Measurements from ENCODE around the gene MBLAC2. TPM values are rescaled to one million over a fixed set of nuclear protein-coding genes. Genes with fewer than 3 reads are reported as not detected.

Gene MBLAC2
- total RNA-seq, 1 experiment from 2014 or later, result 7.8 TPM

DNA sequence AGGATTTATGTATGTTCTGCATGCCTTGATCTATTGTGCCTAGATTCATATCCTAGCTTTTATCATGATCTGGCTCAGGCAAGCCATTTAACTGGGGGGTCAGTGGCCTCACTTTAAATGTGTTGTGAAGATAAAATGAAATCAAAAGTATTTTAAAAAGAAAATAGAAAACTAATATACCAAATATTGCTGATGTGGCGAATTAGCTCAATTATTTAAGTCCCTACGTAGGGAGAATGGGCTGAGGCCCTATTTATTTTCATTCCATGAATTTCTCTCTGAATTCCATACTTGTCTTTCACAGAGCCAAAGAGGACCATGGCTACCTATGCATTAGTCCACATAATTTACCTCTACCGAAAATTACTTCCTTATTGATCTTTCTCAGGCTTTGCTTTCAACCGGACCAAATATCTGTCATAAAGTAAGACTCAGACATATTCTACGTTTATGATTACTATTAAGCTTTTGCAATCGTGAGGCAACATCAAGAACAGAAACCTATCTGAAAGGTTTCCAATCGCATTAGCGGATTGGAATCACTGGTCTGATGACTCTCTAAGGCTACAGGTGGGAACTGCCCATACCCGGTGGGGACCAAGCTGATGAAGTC is 1.7 kb downstream of the MBLAC2 start:
- DNase-seq (ENCODE audit: extremely low read depth, low read depth), result no peak

DNA sequence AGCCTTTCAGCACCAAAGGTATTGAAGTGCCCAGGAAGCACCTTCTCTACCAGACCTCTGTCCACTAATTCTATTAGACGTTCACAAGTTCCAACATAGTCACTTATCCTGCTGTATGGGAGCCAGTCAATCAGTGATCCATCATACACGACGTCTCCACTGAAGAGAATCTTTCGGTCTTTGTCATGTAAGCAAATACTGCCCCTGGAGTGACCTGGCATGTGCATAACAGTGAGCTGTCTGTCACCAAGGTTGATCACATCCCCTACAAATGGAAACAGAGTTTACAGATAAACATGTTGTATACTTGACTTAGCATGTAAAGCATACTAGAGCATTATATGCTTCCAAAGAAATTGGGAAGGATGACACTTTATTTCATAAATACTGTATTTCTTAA is 13.3 kb downstream of the MBLAC2 start:
- DNase-seq (ENCODE audit: extremely low read depth, low read depth), result no peak

DNA sequence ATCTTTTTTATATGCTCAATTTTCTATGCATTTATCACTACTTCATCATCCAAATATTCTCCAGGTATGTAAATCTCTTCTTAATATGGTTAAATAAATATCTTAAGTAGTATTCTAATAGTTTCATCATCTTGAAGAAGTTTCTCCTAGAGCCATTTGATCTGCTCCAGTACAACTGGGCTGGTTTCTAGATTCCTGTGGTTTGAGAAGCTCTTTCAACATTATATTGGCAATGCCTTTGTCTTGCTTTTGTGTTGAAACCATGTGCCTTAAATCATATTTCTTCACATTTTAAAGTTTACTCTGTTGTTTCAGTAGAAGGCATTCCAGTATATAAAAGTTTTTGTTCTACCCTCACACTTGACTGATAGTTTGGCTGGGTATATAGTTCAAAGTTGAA is 27.6 kb downstream of the MBLAC2 start:
- no peak for DNase-seq (ENCODE audit: extremely low read depth, low read depth)

DNA sequence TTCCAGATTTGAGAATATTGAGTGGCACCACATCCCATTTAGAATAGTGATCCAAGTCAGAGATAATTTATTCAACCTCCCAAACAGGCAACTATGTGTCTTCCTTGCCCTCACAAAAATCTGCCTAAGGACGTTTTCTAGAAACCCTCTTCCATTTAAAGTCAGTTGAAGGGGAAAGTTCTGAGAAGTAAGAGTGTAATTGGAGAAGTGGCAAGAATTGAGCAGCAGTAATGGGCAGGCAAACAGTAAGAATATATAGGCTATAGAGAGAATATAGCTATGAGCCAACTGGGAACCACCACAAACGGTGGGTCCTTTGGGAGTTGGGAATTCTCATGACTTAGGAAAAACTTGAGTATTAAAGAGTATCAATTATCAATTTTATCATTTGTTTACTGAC is 33.9 kb downstream of the MBLAC2 start:
- no peak for DNase-seq (ENCODE audit: extremely low read depth, low read depth)

GRCh38 chr5:90438100-90438499 is 36.5 kb downstream of the MBLAC2 start:
- no peak for DNase-seq (ENCODE audit: extremely low read depth, low read depth)

- no peak for DNase-seq (ENCODE audit: extremely low read depth, low read depth)
Observed at GRCh38 chr5:90437663-90438062, 36.9 kb downstream of the MBLAC2 start.

DNA sequence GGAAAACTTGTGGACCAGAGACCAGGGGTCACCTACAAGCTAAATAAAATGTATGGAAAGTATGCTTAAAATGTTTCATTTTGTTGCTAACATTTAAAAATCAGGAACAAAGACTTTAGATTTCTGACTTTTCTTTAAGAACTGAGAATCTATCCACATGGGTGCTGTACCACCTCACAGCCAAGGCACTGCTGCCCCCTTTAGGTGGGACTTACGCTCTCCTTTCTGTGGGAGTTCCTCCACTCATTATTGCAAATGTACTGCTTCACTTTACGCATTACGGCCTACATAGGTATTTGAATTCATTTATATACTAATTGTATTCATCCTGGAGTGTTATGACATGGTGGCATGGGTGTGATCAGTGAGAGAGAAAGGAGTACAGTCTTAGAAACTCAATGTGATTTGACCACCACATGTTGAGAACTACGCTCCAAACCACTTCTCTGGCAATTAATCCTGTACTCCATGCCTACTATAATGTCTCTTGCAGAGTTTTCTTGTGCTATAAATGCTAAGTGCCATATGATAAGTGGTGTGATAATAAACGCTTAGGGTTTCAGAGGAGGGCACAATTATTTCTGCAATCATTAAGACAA is 40.4 kb downstream of the MBLAC2 start:
- DNase-seq (ENCODE audit: extremely low read depth, low read depth), result peak; percentile 56

- no peak for DNase-seq (ENCODE audit: extremely low read depth, low read depth)
Observed at GRCh38 chr5:90424245-90424644, 50.3 kb downstream of the MBLAC2 start.

DNA sequence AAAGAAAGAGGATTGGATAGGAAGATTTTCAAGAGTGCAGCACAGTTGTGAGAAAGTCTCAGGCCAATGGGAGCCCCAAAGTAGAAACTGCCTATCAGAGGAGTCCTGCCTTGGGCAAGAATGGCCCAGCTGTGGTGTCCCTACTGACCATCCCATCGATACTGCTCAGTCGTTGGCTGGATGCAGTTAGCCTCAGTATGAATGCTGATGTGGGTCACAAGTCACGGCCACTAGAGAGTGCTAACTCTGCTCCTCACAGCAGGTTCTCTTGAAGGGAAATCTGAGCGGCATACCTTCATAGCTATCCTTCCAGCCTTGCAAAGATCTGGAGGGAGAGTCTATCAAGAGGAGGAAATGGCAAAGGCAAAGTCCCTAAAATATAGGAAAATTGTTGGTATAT is 53.4 kb downstream of the MBLAC2 start:
- peak; percentile 14 for DNase-seq (ENCODE audit: extremely low read depth, low read depth)

GRCh38 chr5:90418214-90418613 is 56.4 kb downstream of the MBLAC2 start:
- DNase-seq (ENCODE audit: extremely low read depth, low read depth), result no peak

DNA sequence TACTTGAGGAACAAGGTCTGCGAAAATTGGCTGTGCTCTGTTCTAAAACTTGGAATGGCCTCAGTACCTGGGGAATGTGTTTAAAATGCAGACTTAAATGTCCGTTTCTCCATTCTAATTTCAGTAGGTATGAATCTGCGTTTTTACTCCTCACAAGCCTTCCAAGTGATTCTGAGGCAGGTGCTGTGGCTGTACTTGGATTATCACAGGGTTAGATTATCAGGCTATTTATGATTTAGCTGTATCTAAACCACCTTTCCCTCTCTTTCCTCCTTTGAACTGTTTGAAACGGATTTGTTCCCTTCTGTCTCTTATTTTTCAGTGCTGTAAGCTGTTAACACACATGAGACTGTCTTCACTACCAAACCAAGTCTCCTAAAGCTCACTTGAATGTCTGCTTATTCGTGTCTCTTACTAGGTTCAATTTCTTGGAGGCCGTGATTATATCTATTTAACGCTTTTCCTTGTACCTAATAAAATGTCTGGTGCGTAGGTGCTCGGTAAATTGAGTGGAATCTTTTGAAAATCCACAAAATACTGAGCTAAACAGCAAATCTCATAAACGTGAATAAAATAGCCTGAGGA is 64.3 kb downstream of the MBLAC2 start:
- no peak for DNase-seq (ENCODE audit: extremely low read depth, low read depth)

DNA sequence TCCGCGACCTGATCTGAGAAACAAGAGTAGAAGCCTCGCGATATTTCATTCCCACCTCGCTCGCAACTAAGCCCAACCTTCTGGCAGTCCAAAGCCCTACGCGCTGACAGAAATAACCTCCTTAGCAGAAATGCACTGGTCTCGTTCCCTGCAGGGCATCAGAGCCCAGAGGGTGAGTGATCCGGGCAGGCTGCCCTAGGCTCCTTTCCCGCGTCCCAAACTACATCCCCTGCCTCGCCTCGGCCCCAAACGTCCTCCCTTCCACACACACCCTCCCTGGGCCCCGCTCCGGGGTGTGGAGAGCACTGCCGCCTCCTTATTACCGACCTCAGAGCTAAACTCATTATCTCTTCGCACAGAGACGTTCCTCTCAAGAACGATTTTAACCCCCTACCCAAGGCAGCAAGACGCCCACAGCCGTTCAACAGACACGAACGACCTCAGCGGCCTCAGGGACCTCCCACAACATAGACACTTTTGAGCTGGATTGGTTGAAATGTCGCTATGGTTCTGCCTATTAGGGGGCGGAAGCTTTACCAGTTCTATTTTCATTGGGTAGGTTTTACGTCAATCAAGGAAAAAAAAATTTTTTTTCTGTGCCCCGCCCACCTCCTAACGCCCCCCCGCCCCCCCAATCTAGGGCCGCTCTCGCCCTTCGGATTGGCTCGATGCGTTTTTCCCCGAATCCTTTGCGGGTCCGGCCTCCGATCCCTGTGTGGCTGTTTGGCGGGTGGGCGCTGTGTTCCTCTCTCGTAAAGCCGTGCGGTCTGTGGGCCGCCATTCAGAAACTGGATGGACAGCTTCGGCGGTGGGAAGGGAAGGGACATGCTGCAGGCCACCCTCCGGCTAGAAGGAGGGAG is 65.0 kb downstream of the MBLAC2 start, which contains the start of gene CETN3:
TSS of gene CETN3 (minus strand) at position 439 of the 860 bp plus-strand sequence. CDS start at position 344, 95 bp downstream.
- DNase-seq (ENCODE audit: extremely low read depth, low read depth), result peak; percentile 96

- peak; percentile 5 for DNase-seq (ENCODE audit: extremely low read depth, low read depth)
Observed at GRCh38 chr5:90408571-90409317, 65.8 kb downstream of the MBLAC2 start.

Other genes starting within 250 kb of the MBLAC2 start
- 60.8 and 61.3 TPM in 2 replicates for gene CETN3, start 65.0 kb downstream of the MBLAC2 start, total RNA-seq (2014; rRNA removed; shearing (Covaris generic))
- gene POLR3G, start 93 bp upstream of the MBLAC2 start, total RNA-seq (2014; rRNA removed; shearing (Covaris generic)), result 36.7 and 38.4 TPM in 2 replicates
- 13.2 and 15.1 TPM in 2 replicates for gene LYSMD3, start 54.8 kb upstream of the MBLAC2 start, total RNA-seq (2014; rRNA removed; shearing (Covaris generic))
- 1.8 TPM in 2 replicates for gene ADGRV1, start 84.0 kb upstream of the MBLAC2 start, total RNA-seq (2014; rRNA removed; shearing (Covaris generic))

Measured in NCI-H460 (cell line).